22Rv1 (cell line): ENCODE results near the gene GRN.

Experiments used
- CTCF ChIP-seq: fragments of 450-650 bp; IDR thresholded peaks from 2 replicates; pipeline ENCODE4 v1.5.1; 2017; ENCODE audit warnings: mild to moderate bottlenecking
- ZFX ChIP-seq: fragments of 450-650 bp; IDR thresholded peaks from 2 replicates; pipeline ENCODE4 v1.6.1; 2017; ENCODE audit warnings: antibody characterized with exemption, borderline replicate concordance

GRCh38 chr17:44376124-44376523 lies 31.0 kb downstream of the GRN start:
- peak; percentile 63 for TF ChIP-seq CTCF
- TF ChIP-seq ZFX = no peak
